ENCODE results near the gene SLC1A1.

SLC1A1 gene

GRCh38 chr9:4489919-4490704 lies at the start of gene SLC1A1:
SLC1A1 (plus strand) TSS chr9:4490468; CDS start chr9:4490680, 212 bp downstream.
- DNase-seq = peak; percentile 35

GRCh38 chr9:4442806-4443205 lies 47.5 kb upstream of the SLC1A1 start:
- DNase-seq = no peak

GRCh38 chr9:4443439-4443838 lies 46.8 kb upstream of the SLC1A1 start:
- DNase-seq = no peak

GRCh38 chr9:4461437-4461836 lies 28.8 kb upstream of the SLC1A1 start:
- no peak for DNase-seq

GRCh38 chr9:4463824-4464223 lies 26.4 kb upstream of the SLC1A1 start:
- DNase-seq = no peak

GRCh38 chr9:4464911-4465513 lies 25.3 kb upstream of the SLC1A1 start:
- no peak for DNase-seq

GRCh38 chr9:4465910-4466309 lies 24.4 kb upstream of the SLC1A1 start:
- no peak for DNase-seq

- DNase-seq = no peak
Observed at GRCh38 chr9:4475301-4475700, 15.0 kb upstream of the SLC1A1 start.

GRCh38 chr9:4486176-4486575 lies 4.1 kb upstream of the SLC1A1 start:
- DNase-seq = no peak

GRCh38 chr9:4489562-4489918 lies 728 bp upstream of the SLC1A1 start:
- DNase-seq = no peak

GRCh38 chr9:4490705-4491625 lies 697 bp downstream of the SLC1A1 start:
- DNase-seq = peak; percentile 4

- no peak for DNase-seq
Observed at GRCh38 chr9:4491626-4491975, 1.3 kb downstream of the SLC1A1 start.

- DNase-seq = no peak
Observed at GRCh38 chr9:4494332-4494731, 4.1 kb downstream of the SLC1A1 start.

GRCh38 chr9:4494806-4495205 lies 4.5 kb downstream of the SLC1A1 start:
- no peak for DNase-seq

GRCh38 chr9:4495537-4495936 lies 5.3 kb downstream of the SLC1A1 start:
- DNase-seq = no peak

GRCh38 chr9:4496497-4496896 lies 6.2 kb downstream of the SLC1A1 start:
- no peak for DNase-seq

GRCh38 chr9:4497395-4497794 lies 7.1 kb downstream of the SLC1A1 start:
- no peak for DNase-seq

- DNase-seq = no peak
Observed at GRCh38 chr9:4497855-4498254, 7.6 kb downstream of the SLC1A1 start.

- DNase-seq = no peak
Observed at GRCh38 chr9:4499917-4500316, 9.6 kb downstream of the SLC1A1 start.

GRCh38 chr9:4501147-4501507 lies 10.9 kb downstream of the SLC1A1 start:
- DNase-seq = no peak

GRCh38 chr9:4502444-4502843 lies 12.2 kb downstream of the SLC1A1 start:
- no peak for DNase-seq

- DNase-seq = no peak
Observed at GRCh38 chr9:4503103-4503502, 12.8 kb downstream of the SLC1A1 start.

- DNase-seq = no peak
Observed at GRCh38 chr9:4504250-4504649, 14.0 kb downstream of the SLC1A1 start.

GRCh38 chr9:4506490-4506889 lies 16.2 kb downstream of the SLC1A1 start:
- DNase-seq = no peak
